Small intestine (tissue), 7 donors: ENCODE data around the gene CTSC. TPM values are rescaled to one million over a fixed set of nuclear protein-coding genes. Genes with fewer than 3 reads are reported as not detected.
"Not testable (repeated sequence)": the region's sequence is repeated elsewhere in the genome, so short reads cannot be mapped to it uniquely, and the experiment has no call there.

Experiments used
- DNase-seq, 2 donors: peaks; one replicate each; pipeline versions ENCODE4 v3.0.0 to v3.0.0-alpha.2; 2013
- FAIRE-seq: peaks from 2 replicates; lab custom pipeline; 2012; peaks lifted over from hg19 to GRCh38; lab: Jason Lieb, UNC
- H3K27ac ChIP-seq, 3 donors: one replicate each; pipeline ENCODE4 v1.5.1; 2013; ENCODE audit warnings: low read length in 2 of 3, mild to moderate bottlenecking in 2 of 3, control low read depth in 1 of 3, inconsistent platforms in 1 of 3, low read depth in 1 of 3, moderate library complexity in 1 of 3
- H3K27me3 ChIP-seq, 3 donors: one replicate each; pipeline ENCODE4 v1.6.1; 2013; ENCODE audit warnings: low read length in 3 of 3, inconsistent platforms in 1 of 3; ENCODE audit not compliant: control insufficient read depth in 3 of 3, insufficient read depth in 3 of 3
- H3K36me3 ChIP-seq, 3 donors: one replicate each; pipeline ENCODE4 v1.6.1; 2013; ENCODE audit warnings: low read length in 3 of 3, inconsistent platforms in 1 of 3, low read depth in 1 of 3, mild to moderate bottlenecking in 1 of 3, moderate library complexity in 1 of 3; ENCODE audit not compliant: control insufficient read depth in 3 of 3, insufficient read depth in 2 of 3
- H3K4me1 ChIP-seq, 3 donors: one replicate each; pipeline ENCODE4 v1.6.1; 2013; ENCODE audit warnings: low read length in 2 of 3, inconsistent platforms in 1 of 3, low read depth in 1 of 3, mild to moderate bottlenecking in 1 of 3, moderate library complexity in 1 of 3; ENCODE audit not compliant: control insufficient read depth in 3 of 3, insufficient read depth in 2 of 3
- H3K4me3 ChIP-seq, 3 donors: one replicate each; pipeline ENCODE4 v1.5.1; 2013; ENCODE audit warnings: low read length in 3 of 3, control low read depth in 1 of 3, inconsistent platforms in 1 of 3, low read depth in 1 of 3, mild to moderate bottlenecking in 1 of 3, moderate library complexity in 1 of 3
- H3K9me3 ChIP-seq, 2 donors: one replicate each; pipeline ENCODE4 v1.6.1; 2013; ENCODE audit warnings: low read depth in 1 of 2, low read length in 1 of 2; ENCODE audit not compliant: control insufficient read depth in 2 of 2, insufficient read depth in 1 of 2
- WGBS, 3 donors: extraction: QIAGEN DNeasy Blood & Tissue Kit; methylation state at CpG; one replicate each; pipeline ENCODE4 v1.1.7; 2013; 5-methylcytosine and 5-hydroxymethylcytosine counted together
- polyA plus RNA-seq, 4 donors: library from polyadenylated mRNA; stranded (reverse) in 3 of 4; unstranded in 1 of 4; fragments of 200-250 nt in 3 of 4; fragments of 120-200 nt in 1 of 4; gene quantifications; one replicate each; pipeline versions ENCODE4 v1.2.1 to v1.2.3, GENCODE V29; 2013
- donor health status: healthy with polysubstance abuse.
- donor health status: control.
- donor health status: control.
- donor health status: Bipolar disorder and iron deficiency.
- donor health status: healthy.

CTSC gene
- polyA plus RNA-seq, 4 donors: 16.1 to 98.8 (median 48.6) TPM

- not testable (repeated sequence) for H3K9me3 ChIP-seq, H3K36me3 ChIP-seq, DNase-seq, FAIRE-seq, H3K4me3 ChIP-seq, H3K4me1 ChIP-seq, H3K27ac ChIP-seq, H3K27me3 ChIP-seq
These were observed 16.1 kb downstream of the CTSC start for GRCh38 chr11:88321412-88321811.

DNA sequence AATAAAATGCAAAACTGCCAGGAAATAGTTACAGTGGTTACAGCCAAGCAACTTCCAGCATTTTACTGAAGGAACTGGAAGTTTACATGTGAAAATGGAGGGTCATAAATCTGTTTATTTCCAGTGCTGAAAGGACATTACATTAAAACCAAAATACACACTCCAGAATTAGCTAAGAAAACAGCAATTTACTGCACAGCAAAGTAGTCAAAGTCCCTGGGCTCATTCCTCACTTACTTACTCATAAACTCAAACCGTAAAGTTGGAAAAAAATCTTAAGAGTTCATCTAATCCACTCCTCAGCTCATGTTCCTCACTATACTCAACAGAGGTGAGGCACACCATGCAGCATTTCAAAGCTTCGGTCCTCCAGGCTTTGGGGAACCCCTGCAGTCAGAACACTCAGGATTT lies 17.4 kb downstream of the CTSC start:
- Histone ChIP-seq H3K9me3 (no peaks in the 10 kb centered on the region), H3K4me1 (peaks cover 0 to 5% (median 0%) of the 10 kb centered on the region in 3 donors), H3K4me3 (no peak overlapping the region), H3K36me3 (no peaks in the 10 kb centered on the region), H3K27me3 (no peaks in the 10 kb centered on the region), H3K27ac (peak overlapping the region in 1 of 3 donors; percentile 45)
- 47 to 68% (median 55%) methylated on average over 2 of the region's 2 CpGs for WGBS, 3 donors
- FAIRE-seq (no peak), DNase-seq (peak in 1 of 2 donors; percentile 23)

DNA sequence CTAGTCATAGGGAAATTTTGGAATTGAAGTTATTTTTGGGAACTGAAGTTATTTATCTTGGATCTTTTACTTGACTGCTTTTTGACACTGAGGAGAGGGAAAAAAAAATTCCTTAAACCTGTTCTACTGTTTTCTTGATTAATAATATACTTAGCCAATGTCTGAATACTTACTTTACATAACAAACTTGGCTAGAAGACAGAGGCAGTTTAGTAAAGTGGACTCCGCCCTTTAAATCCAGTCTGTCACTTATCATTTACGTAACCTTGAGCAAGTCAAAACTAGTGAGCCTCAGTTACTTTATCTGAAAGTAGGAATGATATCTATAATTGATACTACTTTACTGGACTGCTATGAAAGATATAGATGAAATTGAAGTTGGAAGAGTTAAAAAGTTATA lies 19.5 kb downstream of the CTSC start:
- FAIRE-seq (no peak), DNase-seq (peak; percentile 11 to 63)
- Histone ChIP-seq H3K36me3 (no peaks in the 10 kb centered on the region), H3K4me3 (no peak overlapping the region), H3K27ac (no peak overlapping the region), H3K9me3 (no peaks in the 10 kb centered on the region), H3K4me1 (peaks cover 0 to 5% (median 0%) of the 10 kb centered on the region in 3 donors), H3K27me3 (no peaks in the 10 kb centered on the region)
- whole genome bisulfite sequencing, 3 donors: 16 to 51% (median 33%) methylated on average over 2 of the region's 2 CpGs

- Histone ChIP-seq H3K9me3 (no peaks in the 10 kb centered on the region), H3K27me3 (no peaks in the 10 kb centered on the region), H3K27ac (no peak overlapping the region), H3K4me1 (peaks cover 0 to 5% (median 0%) of the 10 kb centered on the region in 3 donors), H3K4me3 (no peak overlapping the region), H3K36me3 (no peaks in the 10 kb centered on the region)
- 71 to 76% (median 76%) methylated on average over 5 of the region's 5 CpGs for WGBS, 3 donors
- DNase-seq: no peak
- no peak for FAIRE-seq
These were observed 20.0 kb downstream of the CTSC start for GRCh38 chr11:88317536-88317935.

- peak overlapping the region in 2 of 3 donors; percentile 5 to 64 for H3K27ac ChIP-seq
- 23 to 61% (median 44%) methylated on average over 5 of the region's 5 CpGs for WGBS, 3 donors
- FAIRE-seq: no peak
These were observed 21.5 kb downstream of the CTSC start for GRCh38 chr11:88315981-88316441.

DNA sequence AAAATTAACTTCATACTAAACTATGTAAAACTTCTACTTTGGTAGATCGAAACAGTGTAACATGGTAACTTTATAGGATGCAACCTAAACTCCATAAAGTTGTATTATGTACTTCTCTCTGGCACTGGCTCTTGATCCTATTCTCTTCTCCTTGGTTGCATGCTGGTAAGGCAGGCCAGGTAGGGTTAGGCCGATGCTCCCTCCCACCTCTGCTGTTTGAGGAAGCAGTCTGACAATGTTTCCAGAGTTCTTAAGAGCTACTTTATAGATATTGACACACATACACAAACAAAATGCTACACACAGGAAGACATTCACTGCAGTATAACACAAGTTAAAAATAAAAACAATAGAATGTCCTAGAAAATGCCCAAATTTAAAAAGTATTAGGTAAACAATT lies 22.5 kb downstream of the CTSC start:
- 73 to 84% (median 79%) methylated on average over 2 of the region's 2 CpGs for WGBS, 3 donors
- H3K27me3 ChIP-seq: no peaks in the 10 kb centered on the region
- H3K4me3 ChIP-seq: no peak overlapping the region
- no peak for FAIRE-seq
- H3K4me1 ChIP-seq: peaks cover 0 to 2% (median 0%) of the 10 kb centered on the region in 3 donors
- no peak for DNase-seq
- no peaks in the 10 kb centered on the region for H3K9me3 ChIP-seq
- no peaks in the 10 kb centered on the region for H3K36me3 ChIP-seq
- no peak overlapping the region for H3K27ac ChIP-seq

More at GRCh38 chr11:88315981-88316441, 21.5 kb downstream of the CTSC start:
- Histone ChIP-seq H3K9me3 (no peaks in the 10 kb centered on the region), H3K27me3 (no peaks in the 10 kb centered on the region), H3K36me3 (no peaks in the 10 kb centered on the region), H3K4me1 (peaks cover 0 to 5% (median 0%) of the 10 kb centered on the region in 3 donors), H3K4me3 (no peak overlapping the region)
- peak; percentile 25 to 63 for DNase-seq

DNA sequence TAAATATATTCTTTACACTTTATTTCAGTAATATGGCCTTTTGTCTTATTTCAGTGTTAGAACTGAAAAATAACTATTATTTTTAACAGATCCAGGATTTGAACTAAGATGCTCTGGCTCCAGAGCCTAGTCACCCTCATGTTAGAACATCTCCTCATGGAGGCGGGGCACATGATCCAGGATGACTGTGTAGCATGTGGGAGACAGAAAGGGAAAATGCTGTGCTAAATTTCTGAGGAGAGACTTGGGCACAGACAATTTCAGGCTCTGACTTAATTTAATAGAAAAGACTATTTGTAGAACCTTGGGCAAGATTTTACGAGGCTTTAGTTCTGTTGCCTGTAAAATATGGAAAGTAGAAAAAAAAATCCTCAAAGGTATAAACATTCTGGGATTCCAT lies 24.1 kb downstream of the CTSC start:
- DNase-seq (no peak), FAIRE-seq (no peak)
- WGBS, 3 donors: 92 to 98% (median 96%) methylated on average over 2 of the region's 2 CpGs
- no peaks in the 10 kb centered on the region for H3K4me1 ChIP-seq
- H3K36me3 ChIP-seq: peaks cover 0 to 3% (median 0%) of the 10 kb centered on the region in 3 donors
- H3K9me3 ChIP-seq: no peaks in the 10 kb centered on the region
- no peaks in the 10 kb centered on the region for H3K27me3 ChIP-seq
- H3K4me3 ChIP-seq: no peak overlapping the region
- no peak overlapping the region for H3K27ac ChIP-seq

DNA sequence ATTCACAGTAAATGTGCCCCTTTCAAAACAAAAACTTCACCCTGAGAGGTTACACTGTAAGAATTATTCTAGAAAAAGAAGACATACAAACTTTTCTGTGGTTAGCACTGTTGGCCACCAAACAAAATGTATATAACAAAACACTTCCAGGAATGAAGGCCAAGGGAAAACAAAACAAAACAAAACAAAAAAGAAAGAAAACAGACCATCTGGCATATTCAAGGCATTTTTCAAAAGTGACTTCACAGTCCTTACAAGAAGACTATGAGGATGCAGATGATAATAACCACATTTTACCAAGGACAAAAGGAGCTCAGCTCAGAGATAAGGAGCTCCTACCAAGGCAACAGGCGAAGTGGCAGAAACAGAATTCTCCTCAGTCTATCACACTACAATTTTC lies 24.9 kb downstream of the CTSC start:
- no peaks in the 10 kb centered on the region for H3K4me1 ChIP-seq
- no peak overlapping the region for H3K4me3 ChIP-seq
- no peaks in the 10 kb centered on the region for H3K9me3 ChIP-seq
- DNase-seq (no peak), FAIRE-seq (no peak)
- H3K36me3 ChIP-seq: peaks cover 0 to 5% (median 0%) of the 10 kb centered on the region in 3 donors
- no peak overlapping the region for H3K27ac ChIP-seq
- H3K27me3 ChIP-seq: no peaks in the 10 kb centered on the region
- 7 to 59% (median 17%) methylated on average over 1 of the region's 1 CpG for WGBS, 3 donors

GRCh38 chr11:88310246-88310645 lies 27.3 kb downstream of the CTSC start:
- H3K27ac ChIP-seq: no peak overlapping the region
- FAIRE-seq: no peak
- peaks cover 0 to 13% (median 2%) of the 10 kb centered on the region in 3 donors for H3K36me3 ChIP-seq
- H3K27me3 ChIP-seq: no peaks in the 10 kb centered on the region
- no peaks in the 10 kb centered on the region for H3K4me1 ChIP-seq
- H3K4me3 ChIP-seq: no peak overlapping the region
- peaks cover 0 to 8% of the 10 kb centered on the region in 2 donors for H3K9me3 ChIP-seq
- DNase-seq: no peak
- WGBS, 3 donors: 65 to 80% (median 72%) methylated on average over 1 of the region's 1 CpG
